ENCODE results near the gene ZSCAN12.

DNA sequence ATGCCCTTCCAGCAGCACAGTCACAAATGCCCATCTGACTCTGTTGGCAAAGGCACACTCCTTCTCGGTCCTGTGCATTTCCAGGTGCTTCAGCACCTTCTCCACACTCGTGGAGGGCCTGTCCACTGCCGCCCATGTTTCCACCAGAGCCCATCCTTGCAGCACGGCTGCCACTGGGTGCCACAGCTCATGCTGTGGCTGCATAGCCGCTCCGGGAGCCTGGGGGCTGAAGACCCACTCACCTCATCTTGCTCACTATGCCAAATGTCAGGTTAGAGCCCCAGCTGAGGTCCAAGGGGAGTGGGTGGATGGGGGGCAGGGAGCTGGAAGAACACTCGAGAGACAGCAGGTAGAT, 42.9 kb downstream of the ZSCAN12 start:
- TF ChIP-seq, protein P1, sequence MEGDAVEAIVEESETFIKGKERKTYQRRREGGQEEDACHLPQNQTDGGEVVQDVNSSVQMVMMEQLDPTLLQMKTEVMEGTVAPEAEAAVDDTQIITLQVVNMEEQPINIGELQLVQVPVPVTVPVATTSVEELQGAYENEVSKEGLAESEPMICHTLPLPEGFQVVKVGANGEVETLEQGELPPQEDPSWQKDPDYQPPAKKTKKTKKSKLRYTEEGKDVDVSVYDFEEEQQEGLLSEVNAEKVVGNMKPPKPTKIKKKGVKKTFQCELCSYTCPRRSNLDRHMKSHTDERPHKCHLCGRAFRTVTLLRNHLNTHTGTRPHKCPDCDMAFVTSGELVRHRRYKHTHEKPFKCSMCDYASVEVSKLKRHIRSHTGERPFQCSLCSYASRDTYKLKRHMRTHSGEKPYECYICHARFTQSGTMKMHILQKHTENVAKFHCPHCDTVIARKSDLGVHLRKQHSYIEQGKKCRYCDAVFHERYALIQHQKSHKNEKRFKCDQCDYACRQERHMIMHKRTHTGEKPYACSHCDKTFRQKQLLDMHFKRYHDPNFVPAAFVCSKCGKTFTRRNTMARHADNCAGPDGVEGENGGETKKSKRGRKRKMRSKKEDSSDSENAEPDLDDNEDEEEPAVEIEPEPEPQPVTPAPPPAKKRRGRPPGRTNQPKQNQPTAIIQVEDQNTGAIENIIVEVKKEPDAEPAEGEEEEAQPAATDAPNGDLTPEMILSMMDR (IDR thresholded peaks at IDR 0.05): no peak
- TF ChIP-seq POLR2AphosphoS5 (IDR thresholded peaks at IDR 0.05): no peak
